GM15510 (cell line): ENCODE measurements around the gene AGAP3.

Source experiments
- POLR2A ChIP-seq: IDR thresholded peaks from 3 replicates; pipeline ENCODE4 v1.6.1; 2011; ENCODE audit warnings: borderline replicate concordance; ENCODE audit not compliant: insufficient read length; ENCODE audit errors: extremely low read depth

AGAP3 gene

GRCh38 chr7:151146761-151147160 is 60.5 kb downstream of the AGAP3 start:
- TF ChIP-seq POLR2A = no peak

GRCh38 chr7:151148319-151149259 is 62.3 kb downstream of the AGAP3 start:
- TF ChIP-seq POLR2A = no peak

- TF ChIP-seq POLR2A = no peak
Observed at GRCh38 chr7:151150388-151150787, 64.1 kb downstream of the AGAP3 start.

GRCh38 chr7:151152643-151153513 is 66.6 kb downstream of the AGAP3 start:
- TF ChIP-seq POLR2A = no peak

- no peak for TF ChIP-seq POLR2A
Observed at GRCh38 chr7:151157645-151158329, 71.5 kb downstream of the AGAP3 start.

- no peak for TF ChIP-seq POLR2A
Observed at GRCh38 chr7:151161757-151162156, 75.5 kb downstream of the AGAP3 start.

- TF ChIP-seq POLR2A = no peak
Observed at GRCh38 chr7:151166629-151167196, 80.4 kb downstream of the AGAP3 start.

- TF ChIP-seq POLR2A = no peak
Observed at GRCh38 chr7:151167197-151167961, 81.1 kb downstream of the AGAP3 start, which contains the start of gene GBX1. Gene GBX1 (minus strand): TSS chr7:151167694. CDS start chr7:151167548, 146 bp downstream.

GRCh38 chr7:151168003-151168786 is 81.9 kb downstream of the AGAP3 start:
- TF ChIP-seq POLR2A = no peak

- no peak for TF ChIP-seq POLR2A
Observed at GRCh38 chr7:151168787-151169162, 82.5 kb downstream of the AGAP3 start.

- TF ChIP-seq POLR2A = no peak
Observed at GRCh38 chr7:151172273-151173141, 86.2 kb downstream of the AGAP3 start.
